ENCODE measurements around the gene CBARP.
"Not testable (repeated sequence)": the region's sequence is repeated elsewhere in the genome, so short reads cannot be mapped to it uniquely, and the experiment has no call there.

The CBARP gene

GRCh38 chr19:1250437-1251260 is 12.8 kb upstream of the CBARP start:
- FAIRE-seq: no peak

- no peak for FAIRE-seq
Measured at GRCh38 chr19:1249990-1250436, 12.2 kb upstream of the CBARP start.

- FAIRE-seq: no peak
Measured at GRCh38 chr19:1249298-1249989, 11.6 kb upstream of the CBARP start.

- FAIRE-seq: no peak
Measured at GRCh38 chr19:1248786-1249297, 11.0 kb upstream of the CBARP start.

GRCh38 chr19:1248139-1248785 is 10.5 kb upstream of the CBARP start, which contains the start of gene MIDN:
Gene MIDN, plus strand, starts transcription at chr19:1248583. Its CDS starts 1,714 bp downstream, at chr19:1250297.
- FAIRE-seq: no peak

- FAIRE-seq: no peak
Measured at GRCh38 chr19:1247748-1248138, 9.9 kb upstream of the CBARP start.

GRCh38 chr19:1246265-1247087 is 8.7 kb upstream of the CBARP start:
- not testable (repeated sequence) for FAIRE-seq

GRCh38 chr19:1245494-1246264 is 7.9 kb upstream of the CBARP start:
- no peak for FAIRE-seq

- FAIRE-seq: no peak
Measured at GRCh38 chr19:1244693-1245451, 7.1 kb upstream of the CBARP start.

GRCh38 chr19:1243768-1244692 is 6.2 kb upstream of the CBARP start:
- FAIRE-seq: no peak

- FAIRE-seq: peak; percentile 58
Measured at GRCh38 chr19:1241417-1242095, 3.8 kb upstream of the CBARP start, which contains the start of gene ATP5F1D. Gene ATP5F1D, plus strand, starts transcription at chr19:1241751. Its CDS starts 100 bp downstream, at chr19:1241851.

- FAIRE-seq: no peak
Measured at GRCh38 chr19:1240925-1241324, 3.1 kb upstream of the CBARP start.

- no peak for FAIRE-seq
Measured at GRCh38 chr19:1239796-1240737, 2.3 kb upstream of the CBARP start.

GRCh38 chr19:1239420-1239795 is 1.6 kb upstream of the CBARP start:
- FAIRE-seq: no peak

GRCh38 chr19:1238369-1239303 is 831 bp upstream of the CBARP start:
- FAIRE-seq: no peak

GRCh38 chr19:1237027-1237659 is 662 bp downstream of the CBARP start:
- FAIRE-seq: no peak

All from A204.1 (cell line).